HepG2 (cell line): ENCODE measurements around the gene GALNT18. TPM values are rescaled to one million over a fixed set of nuclear protein-coding genes. Genes with fewer than 3 reads are reported as not detected.

Experiments used
- ATAC-seq: fragments of 200-7000 bp; cut with Tn5 transposase; 3 replicates; pipeline ENCODE4 v1.9.1; 2020; ENCODE audit warnings: mild to moderate bottlenecking, moderate library complexity
- BruUV-seq: library from RNA; stranded (reverse); fragments of 400-500 nt; replicated peaks from 2 replicates; lab custom pipeline; 2021; lab: Mats Ljungman, UMichigan
- CTCF ChIA-PET: fragments of 300-600 bp; formaldehyde crosslinking; extraction: SDS; loops from one replicate; lab custom pipeline; 2021; ENCODE audit warnings: low total read pairs, inconsistent platforms, low intra/inter-chr PET ratio; lab: Yijun Ruan, JAX
- POLR2A ChIA-PET: fragments of 350-600 bp; sonication (Branson Sonifier 250); formaldehyde crosslinking; loops from one replicate; lab custom pipeline; 2020; ENCODE audit warnings: antibody characterized with exemption, inconsistent platforms; lab: Yijun Ruan, JAX
- DNase-seq: peaks from one replicate; pipeline ENCODE4 v3.0.0-alpha.2; 2015; ENCODE audit warnings: low spot score
- FAIRE-seq: peaks from 3 replicates; lab custom pipeline; 2011; peaks lifted over from hg19 to GRCh38; lab: Jason Lieb, UNC
- H2AFZ ChIP-seq: one replicate; pipeline ENCODE4 v1.6.1; 2011; ENCODE audit warnings: low read length, inconsistent platforms
- H3K27ac ChIP-seq: fragments of 300-600 bp; 3 replicates; pipeline ENCODE4 v1.8.0; 2011; ENCODE audit warnings: mixed run types, mild to moderate bottlenecking, mixed read lengths, low read length, inconsistent platforms; ENCODE audit not compliant: insufficient read depth; ENCODE audit errors: extremely low read length
- H3K27me3 ChIP-seq, 2 experiments: fragments of 200-600 bp in 1 of 2; 2 replicates in 1 of 2; 3 replicates in 1 of 2; pipeline versions ENCODE4 v1.6.0 to v1.8.0; 2011; ENCODE audit warnings: low read length in 2 of 2, mild to moderate bottlenecking in 2 of 2, moderate library complexity in 2 of 2, inconsistent platforms in 1 of 2; ENCODE audit not compliant: insufficient read depth in 2 of 2, control insufficient read depth in 1 of 2
- H3K36me3 ChIP-seq, 2 experiments: fragments of 200-600 bp in 1 of 2; replicated peaks in 1 of 2; 2 replicates in 1 of 2; 3 replicates in 1 of 2; pipeline versions ENCODE4 v1.5.1 to v1.8.0; 2011; ENCODE audit warnings: low read length in 2 of 2, inconsistent platforms in 1 of 2; ENCODE audit not compliant: insufficient read depth in 2 of 2, control insufficient read depth in 1 of 2
- H3K4me1 ChIP-seq: 2 replicates; pipeline ENCODE4 v1.5.1; 2012; ENCODE audit warnings: low read length, inconsistent platforms; ENCODE audit not compliant: insufficient read depth
- H3K4me2 ChIP-seq: 2 replicates; pipeline ENCODE4 v1.6.0; 2011; ENCODE audit warnings: low read depth, low read length, inconsistent platforms
- H3K4me3 ChIP-seq, 3 experiments: fragments of 200-600 bp in 1 of 3; sonication (generic), shearing (Covaris generic) in 1 of 3; replicated peaks in 1 of 3; 2 replicates each; pipeline ENCODE4 v1.5.1; 2011 to 2016; ENCODE audit warnings: low read length in 3 of 3, inconsistent platforms in 2 of 3, low read depth in 2 of 3, mild to moderate bottlenecking in 2 of 3, control low read depth in 1 of 3, mixed read lengths in 1 of 3; ENCODE audit not compliant: insufficient read depth in 1 of 3
- H3K79me2 ChIP-seq: one replicate; pipeline ENCODE4 v1.6.1; 2011; ENCODE audit warnings: low read length, inconsistent platforms; ENCODE audit not compliant: insufficient read depth
- H3K9ac ChIP-seq: 2 replicates; pipeline ENCODE4 v1.6.0; 2011; ENCODE audit warnings: mild to moderate bottlenecking, low read depth, low read length, inconsistent platforms; ENCODE audit not compliant: insufficient read depth
- H3K9me3 ChIP-seq: 2 replicates; pipeline ENCODE4 v1.5.1; 2012; ENCODE audit warnings: mild to moderate bottlenecking, low read length
- H4K20me1 ChIP-seq: 2 replicates; pipeline ENCODE4 v1.6.0; 2011; ENCODE audit warnings: inconsistent platforms, mild to moderate bottlenecking, low read length, moderate library complexity; ENCODE audit not compliant: insufficient read depth
- HIC2 ChIP-seq: sonication (generic); formaldehyde crosslinking; IDR thresholded peaks from 2 replicates; pipeline ENCODE4 v1.9.0; 2022; ENCODE audit warnings: low read depth, missing genetic modification reagents
- HIVEP1 ChIP-seq: sonication (generic); formaldehyde crosslinking; IDR thresholded peaks from 2 replicates; pipeline ENCODE4 v1.4.0; 2020; ENCODE audit warnings: mild to moderate bottlenecking, missing genetic modification reagents
- RNF219 ChIP-seq: sonication (generic); formaldehyde crosslinking; IDR thresholded peaks from 2 replicates; pipeline ENCODE4 v1.5.0; 2020; ENCODE audit warnings: mild to moderate bottlenecking, missing genetic modification reagents
- SAP130 ChIP-seq: IDR thresholded peaks from 2 replicates; pipeline ENCODE4 v1.6.1; 2016; ENCODE audit warnings: low read depth
- ZNF124 ChIP-seq: sonication (generic); formaldehyde crosslinking; IDR thresholded peaks from 2 replicates; pipeline ENCODE4 v1.4.0; 2020; ENCODE audit warnings: missing genetic modification reagents
- ZNF609 ChIP-seq: sonication (generic); formaldehyde crosslinking; IDR thresholded peaks from 2 replicates; pipeline ENCODE4 v1.4.0; 2020; ENCODE audit warnings: mild to moderate bottlenecking, missing genetic modification reagents, borderline replicate concordance
- ZNF737 ChIP-seq: sonication (generic); formaldehyde crosslinking; IDR thresholded peaks from 2 replicates; pipeline ENCODE4 v1.5.0; 2020; ENCODE audit warnings: missing genetic modification reagents, mild to moderate bottlenecking, borderline replicate concordance
- ZNF770 ChIP-seq: sonication (generic); formaldehyde crosslinking; IDR thresholded peaks from 2 replicates; pipeline ENCODE4 v1.5.0; 2020; ENCODE audit warnings: mild to moderate bottlenecking, missing genetic modification reagents
- ZSCAN30 ChIP-seq: sonication (generic); formaldehyde crosslinking; IDR thresholded peaks from 2 replicates; pipeline ENCODE4 v1.5.0; 2020; ENCODE audit warnings: mild to moderate bottlenecking, missing genetic modification reagents
- ZZZ3 ChIP-seq: sonication (generic); formaldehyde crosslinking; IDR thresholded peaks from 2 replicates; pipeline ENCODE4 v1.4.0; 2020; ENCODE audit warnings: missing genetic modification reagents, mild to moderate bottlenecking, borderline replicate concordance
- WGBS: methylation state at CpG from one replicate; pipeline ENCODE4 v1.1.6; 2017; ENCODE audit warnings: low lambda C conversion rate; 5-methylcytosine and 5-hydroxymethylcytosine counted together
- in situ Hi-C: cut with HindIII; loops from 2 replicates; pipeline ENCODE4 v1.10.0; 2017; ENCODE audit warnings: low pct_unique_long_range_greater_than_20kb; ENCODE audit not compliant: extremely low pct_ligation_motif_present
- intact Hi-C: fragments of 100-400 bp; cut with micrococcal nuclease; formaldehyde crosslinking; loops from one replicate; pipeline ENCODE4 v1.10.0; 2022; ENCODE audit not compliant: unreplicated experiment
- polyA plus RNA-seq, 8 experiments: library from polyadenylated mRNA; depleted of rRNA in 3 of 8; stranded (reverse) in 7 of 8; unstranded in 1 of 8; fragments of >200 nt; fragmentation: Illumina TruSeq in 4 of 8; extraction: Trizol in 4 of 8; gene quantifications; 2 replicates each; pipeline versions ENCODE4 v1.2.1 to v1.2.3, GENCODE V29; 2011 to 2016; ENCODE audit warnings: low read depth in 4 of 8, missing spikeins in 1 of 8, mixed read lengths in 1 of 8; ENCODE audit not compliant: insufficient read depth in 1 of 8
- total RNA-seq, 5 experiments: library from RNA; depleted of rRNA; stranded (reverse); fragments of >200 nt; fragmentation: Illumina TruSeq; extraction: Trizol; gene quantifications; 2 replicates each; pipeline ENCODE4 v1.2.3, GENCODE V29; 2016; ENCODE audit warnings: low read depth in 1 of 5

Gene GALNT18
- total and polyA plus RNA-seq, 2 of the 13 experiments (the other 11 are each of a cell fraction or from before 2014, with no cell fraction given) = 0.11 TPM; not detected in 1

DNA sequence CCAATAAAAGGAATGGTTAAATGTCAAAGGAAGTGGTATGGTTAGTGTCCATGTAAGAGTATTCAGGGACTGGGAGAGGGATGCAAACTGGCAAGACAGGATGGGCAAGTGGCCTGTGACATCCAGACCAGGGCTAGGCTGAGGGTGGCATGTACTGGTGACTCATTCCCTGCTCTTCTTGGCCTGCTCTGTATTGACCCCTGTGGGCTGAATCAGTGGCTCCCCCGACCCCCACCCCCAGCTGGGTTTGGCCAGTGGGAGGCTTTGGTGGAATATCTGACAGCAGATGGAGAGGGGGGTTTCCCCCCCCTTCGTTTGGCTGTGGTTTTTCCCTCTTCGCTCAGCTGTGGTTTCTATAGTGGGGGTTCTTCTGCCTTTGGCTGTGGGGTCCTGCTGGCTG, 356.5 kb downstream of the GALNT18 start (continued):
- TF ChIP-seq ZNF609 (CRISPR knock-in tag) = no peak

- WGBS = 4% methylated on average over 8 of the region's 8 CpGs
- H3K27ac ChIP-seq = no peak overlapping the region
- no peaks in the 10 kb centered on the region for H3K9me3 ChIP-seq
- no TSS peak for BruUV-seq
- no peak overlapping the region for H3K4me2 ChIP-seq
- no peaks in the 10 kb centered on the region for H3K4me1 ChIP-seq
- no peaks in the 10 kb centered on the region; a peak in 1 of 5 replicates for H3K27me3 ChIP-seq
- DNase-seq (no peak), FAIRE-seq (no peak), ATAC-seq (no peak)
- H4K20me1 ChIP-seq = no peaks in the 10 kb centered on the region
- no peak overlapping the region for H2AFZ ChIP-seq
- no peaks in the 10 kb centered on the region for H3K36me3 ChIP-seq
- H3K9ac ChIP-seq = no peak overlapping the region
- ChIA-PET POLR2A (no interaction called here), CTCF (no interaction called here)
- no peak overlapping the region for H3K4me3 ChIP-seq
- intact Hi-C loops = no loop called here
- in situ Hi-C loops = loop anchor here (10.0 kb wide), 1 partner anchor 239 kb away; no protein-coding TSS in a partner anchor
- no peaks in the 10 kb centered on the region for H3K79me2 ChIP-seq
- TF ChIP-seq ZNF737 (no peak), ZNF770 (no peak), SAP130 (CRISPR knock-in tag) (no peak), ZSCAN30 (CRISPR knock-in tag) (no peak), HIC2 (no peak), ZNF124 (no peak), ZZZ3 (CRISPR knock-in tag) (no peak), HIVEP1 (CRISPR knock-in tag) (no peak), RNF219 (CRISPR knock-in tag) (no peak)
These were observed 358.4 kb downstream of the GALNT18 start for GRCh38 chr11:11263238-11264005.
